K562 (cell line): ENCODE measurements around the gene TERC. TPM values are rescaled to one million over a fixed set of nuclear protein-coding genes. Genes with fewer than 3 reads are reported as not detected.

ENCODE experiments used
- EP300 ChIP-seq: IDR thresholded peaks from 2 replicates; pipeline ENCODE4 v1.6.1; 2012; ENCODE audit warnings: low read length, improper control_type of control experiment
- ETV1 ChIP-seq: fragments of 450-650 bp; conservative IDR thresholded peaks from 2 replicates; pipeline ENCODE4 v1.6.1; 2016; ENCODE audit warnings: missing genetic modification characterization, control low read depth, low read depth, missing compliant biosample characterization
- JUND ChIP-seq, 2 experiments: IDR thresholded peaks; 2 replicates in 1 of 2; 3 replicates in 1 of 2; pipeline ENCODE4 v1.6.1; 2011; ENCODE audit warnings: borderline replicate concordance in 2 of 2, low read depth in 2 of 2, low read length in 2 of 2, improper control_type of control experiment in 1 of 2, missing biosample characterization in 1 of 2, missing genetic modification characterization in 1 of 2, missing genetic modification reagents in 1 of 2
- KAT2B ChIP-seq: IDR thresholded peaks from one replicate; pipeline ENCODE4 v1.6.1; 2012; ENCODE audit warnings: low read depth, mild to moderate bottlenecking, control low read depth, inconsistent platforms, low read length, moderate library complexity
- NEUROD1 ChIP-seq: fragments of 150-350 bp; IDR thresholded peaks from 2 replicates; pipeline ENCODE4 v1.6.1; 2014; ENCODE audit warnings: borderline replicate concordance, low read length, low read depth; ENCODE audit not compliant: partially characterized antibody
- ZC3H8 ChIP-seq: fragments of 450-650 bp; IDR thresholded peaks from 2 replicates; pipeline ENCODE4 v1.6.1; 2017
- ZFX ChIP-seq: sonication (generic); formaldehyde crosslinking; IDR thresholded peaks from 2 replicates; pipeline ENCODE4 v1.8.0; 2022; ENCODE audit warnings: mild to moderate bottlenecking, missing genetic modification reagents, moderate library complexity
- ZKSCAN1 ChIP-seq: fragments of 150-350 bp; IDR thresholded peaks from 2 replicates; pipeline ENCODE4 v1.6.1; 2016; ENCODE audit warnings: low read depth, low read length
- ZNF197 ChIP-seq: fragments of 200-800 bp; sonication (Bioruptor generic); IDR thresholded peaks from 2 replicates; pipeline ENCODE4 v1.6.1; 2016; ENCODE audit warnings: low read depth, missing genetic modification characterization, missing compliant biosample characterization
- polyA plus RNA-seq, 8 experiments: library from polyadenylated mRNA; depleted of rRNA in 4 of 8; stranded (reverse) in 5 of 8; unstranded in 3 of 8; fragments of >200 nt; fragmentation: Nextera tagmentation in 2 of 8; fragmentation: Illumina TruSeq in 1 of 8; extraction: Ambion mirVana in 2 of 8; extraction: Trizol in 1 of 8; gene quantifications; 2 replicates each; pipeline versions ENCODE4 v1.2.1 to v1.2.3, GENCODE V29; 2011 to 2014; ENCODE audit warnings: inconsistent platforms in 1 of 8, missing spikeins in 1 of 8
- total RNA-seq, 7 experiments: library from RNA; depleted of rRNA in 6 of 7; stranded (reverse); fragments of >200 nt in 6 of 7; fragmentation: Illumina TruSeq in 2 of 7; extraction: Trizol in 2 of 7; gene quantifications; 2 replicates each; pipeline versions ENCODE4 v1.2.1 to v1.2.3, GENCODE V29; 2011 to 2021; ENCODE audit warnings: low replicate concordance in 1 of 7
- TF ChIP-seq, protein P1 (sequence below): fragments of 450-650 bp; IDR thresholded peaks from one replicate; pipeline ENCODE4 v1.6.1; 2018; ENCODE audit warnings: mild to moderate bottlenecking, moderate library complexity; ENCODE audit not compliant: partially characterized antibody
- TF ChIP-seq, protein P2 (sequence below): sonication (generic); formaldehyde crosslinking; IDR thresholded peaks from 2 replicates; pipeline ENCODE4 v1.8.0; 2023; ENCODE audit warnings: mild to moderate bottlenecking, missing genetic modification reagents
- TF ChIP-seq, protein P3 (sequence below), 2 experiments: fragments of 150-350 bp in 1 of 2; IDR thresholded peaks; 2 replicates each; pipeline ENCODE4 v1.6.1; 2012 to 2016; ENCODE audit warnings: low read depth in 2 of 2, low read length in 2 of 2, mild to moderate bottlenecking in 1 of 2, moderate library complexity in 1 of 2
- TF ChIP-seq, protein P4 (sequence below): fragments of 250-450 bp; sonication (Bioruptor Pico); IDR thresholded peaks from 2 replicates; pipeline ENCODE4 v1.8.0; 2022; ENCODE audit warnings: moderate library complexity, mild to moderate bottlenecking, inconsistent platforms
- TF ChIP-seq, protein P5 (sequence below): fragments of 450-650 bp; IDR thresholded peaks from 2 replicates; pipeline ENCODE4 v1.6.1; 2018; ENCODE audit not compliant: partially characterized antibody

Gene TERC
- total and polyA plus RNA-seq, 9 of the 15 experiments (the other 6 are each of a cell fraction or from before 2014, with no cell fraction given) = 0.77 to 234 (median 27.9) TPM; not detected in 3

DNA sequence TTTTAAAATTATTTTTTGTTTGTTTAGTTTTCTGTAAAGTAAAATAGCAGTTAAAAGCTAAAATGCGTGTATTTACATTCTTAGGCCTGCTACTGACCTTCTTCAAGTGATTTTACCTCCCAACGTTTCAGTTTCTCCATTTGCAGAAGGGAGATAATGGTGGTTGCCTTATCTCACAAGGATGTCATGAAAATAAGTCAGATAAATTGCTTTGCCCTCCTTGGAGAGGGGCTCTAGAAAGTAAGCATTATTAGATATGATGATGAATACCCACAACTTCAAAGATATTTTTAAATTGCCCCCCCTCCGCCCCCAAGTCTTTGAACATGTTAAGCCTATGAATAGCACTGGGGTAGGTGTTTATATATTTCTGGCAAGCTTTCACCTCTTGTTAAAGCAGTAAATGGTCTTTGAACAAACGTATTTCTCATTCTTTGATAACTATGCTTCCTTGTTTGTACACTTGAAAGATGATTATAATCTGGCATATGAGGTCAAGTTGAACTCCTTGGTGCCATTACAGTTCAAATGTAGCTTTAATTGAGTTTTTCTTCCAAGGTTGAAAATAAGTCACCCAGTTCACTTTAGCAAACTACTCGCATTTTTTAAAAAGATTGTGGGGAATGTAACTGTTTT, 6.4 kb downstream of the TERC start (continued):
- TF ChIP-seq, protein P1, sequence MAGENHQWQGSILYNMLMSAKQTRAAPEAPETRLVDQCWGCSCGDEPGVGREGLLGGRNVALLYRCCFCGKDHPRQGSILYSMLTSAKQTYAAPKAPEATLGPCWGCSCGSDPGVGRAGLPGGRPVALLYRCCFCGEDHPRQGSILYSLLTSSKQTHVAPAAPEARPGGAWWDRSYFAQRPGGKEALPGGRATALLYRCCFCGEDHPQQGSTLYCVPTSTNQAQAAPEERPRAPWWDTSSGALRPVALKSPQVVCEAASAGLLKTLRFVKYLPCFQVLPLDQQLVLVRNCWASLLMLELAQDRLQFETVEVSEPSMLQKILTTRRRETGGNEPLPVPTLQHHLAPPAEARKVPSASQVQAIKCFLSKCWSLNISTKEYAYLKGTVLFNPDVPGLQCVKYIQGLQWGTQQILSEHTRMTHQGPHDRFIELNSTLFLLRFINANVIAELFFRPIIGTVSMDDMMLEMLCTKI = no peak
- TF ChIP-seq ZKSCAN1 = no peak
- TF ChIP-seq, protein P2, sequence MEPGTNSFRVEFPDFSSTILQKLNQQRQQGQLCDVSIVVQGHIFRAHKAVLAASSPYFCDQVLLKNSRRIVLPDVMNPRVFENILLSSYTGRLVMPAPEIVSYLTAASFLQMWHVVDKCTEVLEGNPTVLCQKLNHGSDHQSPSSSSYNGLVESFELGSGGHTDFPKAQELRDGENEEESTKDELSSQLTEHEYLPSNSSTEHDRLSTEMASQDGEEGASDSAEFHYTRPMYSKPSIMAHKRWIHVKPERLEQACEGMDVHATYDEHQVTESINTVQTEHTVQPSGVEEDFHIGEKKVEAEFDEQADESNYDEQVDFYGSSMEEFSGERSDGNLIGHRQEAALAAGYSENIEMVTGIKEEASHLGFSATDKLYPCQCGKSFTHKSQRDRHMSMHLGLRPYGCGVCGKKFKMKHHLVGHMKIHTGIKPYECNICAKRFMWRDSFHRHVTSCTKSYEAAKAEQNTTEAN (CRISPR knock-in tag) = no peak
- TF ChIP-seq, protein P3, sequence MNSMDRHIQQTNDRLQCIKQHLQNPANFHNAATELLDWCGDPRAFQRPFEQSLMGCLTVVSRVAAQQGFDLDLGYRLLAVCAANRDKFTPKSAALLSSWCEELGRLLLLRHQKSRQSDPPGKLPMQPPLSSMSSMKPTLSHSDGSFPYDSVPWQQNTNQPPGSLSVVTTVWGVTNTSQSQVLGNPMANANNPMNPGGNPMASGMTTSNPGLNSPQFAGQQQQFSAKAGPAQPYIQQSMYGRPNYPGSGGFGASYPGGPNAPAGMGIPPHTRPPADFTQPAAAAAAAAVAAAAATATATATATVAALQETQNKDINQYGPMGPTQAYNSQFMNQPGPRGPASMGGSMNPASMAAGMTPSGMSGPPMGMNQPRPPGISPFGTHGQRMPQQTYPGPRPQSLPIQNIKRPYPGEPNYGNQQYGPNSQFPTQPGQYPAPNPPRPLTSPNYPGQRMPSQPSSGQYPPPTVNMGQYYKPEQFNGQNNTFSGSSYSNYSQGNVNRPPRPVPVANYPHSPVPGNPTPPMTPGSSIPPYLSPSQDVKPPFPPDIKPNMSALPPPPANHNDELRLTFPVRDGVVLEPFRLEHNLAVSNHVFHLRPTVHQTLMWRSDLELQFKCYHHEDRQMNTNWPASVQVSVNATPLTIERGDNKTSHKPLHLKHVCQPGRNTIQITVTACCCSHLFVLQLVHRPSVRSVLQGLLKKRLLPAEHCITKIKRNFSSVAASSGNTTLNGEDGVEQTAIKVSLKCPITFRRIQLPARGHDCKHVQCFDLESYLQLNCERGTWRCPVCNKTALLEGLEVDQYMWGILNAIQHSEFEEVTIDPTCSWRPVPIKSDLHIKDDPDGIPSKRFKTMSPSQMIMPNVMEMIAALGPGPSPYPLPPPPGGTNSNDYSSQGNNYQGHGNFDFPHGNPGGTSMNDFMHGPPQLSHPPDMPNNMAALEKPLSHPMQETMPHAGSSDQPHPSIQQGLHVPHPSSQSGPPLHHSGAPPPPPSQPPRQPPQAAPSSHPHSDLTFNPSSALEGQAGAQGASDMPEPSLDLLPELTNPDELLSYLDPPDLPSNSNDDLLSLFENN (IDR thresholded peaks at IDR 0.05; ENCODE audit: low read depth in 2 of 2, low read length in 2 of 2) = no peak
- no peak; the same call in 1 of the 2 replicates for TF ChIP-seq JUND (IDR thresholded peaks at IDR 0.05; ENCODE audit: borderline replicate concordance, low read depth, low read length)
- TF ChIP-seq JUND (tag; IDR thresholded peaks at IDR 0.05; ENCODE audit: borderline replicate concordance, low read depth, low read length) = peak; percentile 43; the same call in 1 of the 3 replicates
- no peak for TF ChIP-seq ETV1 (tag)
- peak; percentile 35; the same call in 1 of the 2 replicates for TF ChIP-seq ZFX (CRISPR knock-in tag)
- TF ChIP-seq KAT2B = no peak
- TF ChIP-seq ZC3H8 = no peak
- TF ChIP-seq ZNF197 = no peak
- TF ChIP-seq EP300 = peak; percentile 80; the same call in 1 of the 2 replicates
- no peak for TF ChIP-seq NEUROD1
- TF ChIP-seq, protein P4, sequence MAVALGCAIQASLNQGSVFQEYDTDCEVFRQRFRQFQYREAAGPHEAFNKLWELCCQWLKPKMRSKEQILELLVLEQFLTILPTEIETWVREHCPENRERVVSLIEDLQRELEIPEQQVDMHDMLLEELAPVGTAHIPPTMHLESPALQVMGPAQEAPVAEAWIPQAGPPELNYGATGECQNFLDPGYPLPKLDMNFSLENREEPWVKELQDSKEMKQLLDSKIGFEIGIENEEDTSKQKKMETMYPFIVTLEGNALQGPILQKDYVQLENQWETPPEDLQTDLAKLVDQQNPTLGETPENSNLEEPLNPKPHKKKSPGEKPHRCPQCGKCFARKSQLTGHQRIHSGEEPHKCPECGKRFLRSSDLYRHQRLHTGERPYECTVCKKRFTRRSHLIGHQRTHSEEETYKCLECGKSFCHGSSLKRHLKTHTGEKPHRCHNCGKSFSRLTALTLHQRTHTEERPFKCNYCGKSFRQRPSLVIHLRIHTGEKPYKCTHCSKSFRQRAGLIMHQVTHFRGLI = 0 out of 2 replicates have a peak, but pooled peaks have one; percentile 8
- TF ChIP-seq, protein P5, sequence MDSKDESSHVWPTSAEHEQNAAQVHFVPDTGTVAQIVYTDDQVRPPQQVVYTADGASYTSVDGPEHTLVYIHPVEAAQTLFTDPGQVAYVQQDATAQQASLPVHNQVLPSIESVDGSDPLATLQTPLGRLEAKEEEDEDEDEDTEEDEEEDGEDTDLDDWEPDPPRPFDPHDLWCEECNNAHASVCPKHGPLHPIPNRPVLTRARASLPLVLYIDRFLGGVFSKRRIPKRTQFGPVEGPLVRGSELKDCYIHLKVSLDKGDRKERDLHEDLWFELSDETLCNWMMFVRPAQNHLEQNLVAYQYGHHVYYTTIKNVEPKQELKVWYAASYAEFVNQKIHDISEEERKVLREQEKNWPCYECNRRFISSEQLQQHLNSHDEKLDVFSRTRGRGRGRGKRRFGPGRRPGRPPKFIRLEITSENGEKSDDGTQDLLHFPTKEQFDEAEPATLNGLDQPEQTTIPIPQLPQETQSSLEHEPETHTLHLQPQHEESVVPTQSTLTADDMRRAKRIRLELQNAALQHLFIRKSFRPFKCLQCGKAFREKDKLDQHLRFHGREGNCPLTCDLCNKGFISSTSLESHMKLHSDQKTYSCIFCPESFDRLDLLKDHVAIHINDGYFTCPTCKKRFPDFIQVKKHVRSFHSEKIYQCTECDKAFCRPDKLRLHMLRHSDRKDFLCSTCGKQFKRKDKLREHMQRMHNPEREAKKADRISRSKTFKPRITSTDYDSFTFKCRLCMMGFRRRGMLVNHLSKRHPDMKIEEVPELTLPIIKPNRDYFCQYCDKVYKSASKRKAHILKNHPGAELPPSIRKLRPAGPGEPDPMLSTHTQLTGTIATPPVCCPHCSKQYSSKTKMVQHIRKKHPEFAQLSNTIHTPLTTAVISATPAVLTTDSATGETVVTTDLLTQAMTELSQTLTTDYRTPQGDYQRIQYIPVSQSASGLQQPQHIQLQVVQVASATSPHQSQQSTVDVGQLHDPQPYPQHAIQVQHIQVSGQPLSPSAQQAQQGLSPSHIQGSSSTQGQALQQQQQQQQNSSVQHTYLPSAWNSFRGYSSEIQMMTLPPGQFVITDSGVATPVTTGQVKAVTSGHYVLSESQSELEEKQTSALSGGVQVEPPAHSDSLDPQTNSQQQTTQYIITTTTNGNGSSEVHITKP = no peak
